HUES6 (cell line): ENCODE data around the gene SEPTIN5.

ENCODE experiments used
- H3K27ac ChIP-seq: 2 replicates; pipeline ENCODE4 v1.7.0; 2013; ENCODE audit warnings: low read depth, mild to moderate bottlenecking, low read length, inconsistent platforms
- H3K27me3 ChIP-seq: 2 replicates; pipeline ENCODE4 v1.6.1; 2013; ENCODE audit warnings: low read length; ENCODE audit not compliant: control insufficient read depth, insufficient read depth
- H3K36me3 ChIP-seq: 2 replicates; pipeline ENCODE4 v1.6.1; 2013; ENCODE audit warnings: low read length; ENCODE audit not compliant: control insufficient read depth, insufficient read depth
- H3K4me1 ChIP-seq: 2 replicates; pipeline ENCODE4 v1.6.1; 2013; ENCODE audit warnings: low read length; ENCODE audit not compliant: control insufficient read depth, insufficient read depth
- H3K4me3 ChIP-seq: 2 replicates; pipeline ENCODE4 v1.5.1; 2013; ENCODE audit warnings: low read depth, low read length
- H3K9ac ChIP-seq: one replicate; pipeline ENCODE4 v1.6.1; 2013; ENCODE audit warnings: mild to moderate bottlenecking, low read length
- H3K9me3 ChIP-seq: 2 replicates; pipeline ENCODE4 v1.6.1; 2013; ENCODE audit warnings: low read depth, low read length; ENCODE audit not compliant: control insufficient read depth, insufficient read depth

SEPTIN5 gene

DNA sequence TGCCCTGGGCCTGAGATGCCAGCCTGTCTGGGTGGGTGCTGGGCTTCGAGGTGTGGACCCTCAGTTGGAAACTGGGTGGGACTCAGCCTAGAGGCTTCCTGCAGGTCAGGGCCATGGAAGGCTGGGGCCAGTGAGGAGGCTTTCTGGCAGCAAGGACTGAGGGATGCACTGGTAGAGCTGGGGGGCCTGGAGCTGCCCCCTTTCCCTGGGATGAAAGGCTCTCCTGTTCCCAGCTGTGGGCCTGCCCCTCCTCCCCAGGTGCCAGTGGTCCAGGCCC lies 2.5 kb downstream of the SEPTIN5 start:
- Histone ChIP-seq H3K9ac (no peak overlapping the region), H3K27ac (no peak overlapping the region), H3K36me3 (peaks cover 7% of the 10 kb centered on the region; the same call in 1 of the 2 replicates), H3K4me1 (peaks cover 23% of the 10 kb centered on the region), H3K9me3 (no peaks in the 10 kb centered on the region), H3K27me3 (peaks cover 84% of the 10 kb centered on the region), H3K4me3 (no peak overlapping the region)

DNA sequence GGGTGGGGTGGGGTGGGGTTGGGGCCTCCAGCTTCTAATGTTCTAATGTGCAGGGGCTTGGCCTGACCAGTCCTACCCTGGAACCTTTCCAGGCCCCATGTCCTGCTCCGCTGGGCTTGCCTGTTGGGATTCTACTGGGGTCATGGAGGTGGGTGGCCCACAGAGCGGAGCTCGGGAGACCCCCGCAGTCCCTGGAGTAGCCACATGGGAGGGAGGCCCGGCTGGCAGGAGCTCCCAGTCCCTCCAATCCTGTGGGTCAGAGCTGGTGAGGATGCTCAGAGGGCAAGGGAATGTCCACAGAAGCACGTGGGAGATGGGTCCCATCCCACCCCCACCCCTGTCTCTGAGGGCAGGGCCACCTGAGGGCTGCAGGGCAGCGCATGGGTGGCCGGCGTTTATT lies 2.9 kb downstream of the SEPTIN5 start:
- Histone ChIP-seq H3K27ac (no peak overlapping the region), H3K4me3 (no peak overlapping the region), H3K36me3 (peaks cover 7% of the 10 kb centered on the region; the same call in 1 of the 2 replicates), H3K9ac (no peak overlapping the region), H3K4me1 (peaks cover 25% of the 10 kb centered on the region), H3K27me3 (peaks cover 88% of the 10 kb centered on the region), H3K9me3 (no peaks in the 10 kb centered on the region)

DNA sequence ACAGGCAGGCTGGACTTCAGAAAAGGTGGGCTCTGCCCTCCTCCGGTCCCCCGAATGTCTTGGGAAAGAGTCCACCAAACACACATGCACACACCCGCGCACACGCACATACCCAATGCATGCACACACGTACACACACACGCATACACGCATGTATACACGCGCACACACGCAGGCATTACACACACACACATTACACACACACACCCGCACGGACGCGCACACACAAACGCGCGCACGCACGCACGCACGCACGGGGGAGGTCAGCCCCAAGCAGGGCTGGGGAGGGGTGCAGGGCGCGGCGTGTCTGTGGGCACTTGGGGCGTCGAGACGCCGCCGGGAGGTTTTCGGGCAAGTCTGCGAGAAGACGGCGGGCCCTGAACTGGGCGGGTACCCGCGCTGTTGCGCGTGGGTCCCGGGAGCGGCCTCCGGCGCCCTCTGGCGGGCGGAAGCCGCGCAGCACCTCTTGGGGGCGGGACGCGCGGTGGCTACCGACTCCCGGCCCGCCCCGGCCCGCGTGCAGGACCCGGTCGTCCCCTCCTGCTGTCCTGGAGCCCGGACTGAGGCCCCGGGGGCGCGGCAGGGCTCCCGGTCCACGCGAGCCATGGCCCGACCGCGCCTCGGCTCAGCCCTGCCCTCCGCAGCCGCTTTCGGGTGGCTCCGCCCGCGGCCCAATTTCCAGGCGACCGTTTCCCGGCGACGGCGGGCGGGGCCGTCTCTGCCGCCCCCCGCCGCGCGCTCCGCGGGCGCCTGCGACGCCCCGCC lies 3.6 kb downstream of the SEPTIN5 start:
- H3K27me3 ChIP-seq: peaks cover 93% of the 10 kb centered on the region
- peak overlapping the region; percentile 74 for H3K4me3 ChIP-seq
- H3K9ac ChIP-seq: peak overlapping the region; percentile 38
- no peak overlapping the region for H3K27ac ChIP-seq
- peaks cover 32% of the 10 kb centered on the region for H3K4me1 ChIP-seq
- H3K36me3 ChIP-seq: peaks cover 7% of the 10 kb centered on the region; the same call in 1 of the 2 replicates
- no peaks in the 10 kb centered on the region for H3K9me3 ChIP-seq

DNA sequence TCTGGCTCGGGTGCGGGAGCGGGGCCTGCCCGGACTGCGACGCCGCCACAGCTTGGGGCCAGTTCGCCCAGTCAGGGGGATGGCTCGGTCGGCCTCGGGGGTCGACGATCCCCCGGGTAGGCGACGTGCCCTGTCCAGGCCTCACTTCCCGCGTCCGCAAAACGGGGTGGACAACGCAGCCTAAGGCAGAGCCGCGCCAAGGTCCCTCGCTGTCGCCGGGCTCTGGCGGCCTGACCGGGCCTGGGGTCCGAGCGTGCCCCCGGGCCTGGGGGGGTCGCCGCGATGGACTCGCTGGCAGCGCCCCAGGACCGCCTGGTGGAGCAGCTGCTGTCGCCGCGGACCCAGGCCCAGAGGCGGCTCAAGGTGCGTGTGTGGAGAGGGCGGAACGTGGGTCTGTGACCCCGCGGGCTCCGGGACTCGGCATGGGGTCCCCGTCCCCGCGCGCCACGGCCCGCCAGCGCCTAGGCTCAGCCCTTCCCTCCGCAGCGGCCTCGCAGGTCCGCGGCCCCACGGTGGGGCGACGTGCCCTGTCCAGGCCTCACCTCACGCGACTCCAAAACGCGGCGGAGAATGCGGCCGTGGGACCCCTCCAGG lies 4.2 kb downstream of the SEPTIN5 start:
- H3K9me3 ChIP-seq: no peaks in the 10 kb centered on the region
- peaks cover 7% of the 10 kb centered on the region; the same call in 1 of the 2 replicates for H3K36me3 ChIP-seq
- peaks cover 37% of the 10 kb centered on the region for H3K4me1 ChIP-seq
- H3K27ac ChIP-seq: no peak overlapping the region
- H3K4me3 ChIP-seq: peak overlapping the region; percentile 74
- H3K9ac ChIP-seq: peak overlapping the region; percentile 38
- peaks cover 93% of the 10 kb centered on the region for H3K27me3 ChIP-seq

DNA sequence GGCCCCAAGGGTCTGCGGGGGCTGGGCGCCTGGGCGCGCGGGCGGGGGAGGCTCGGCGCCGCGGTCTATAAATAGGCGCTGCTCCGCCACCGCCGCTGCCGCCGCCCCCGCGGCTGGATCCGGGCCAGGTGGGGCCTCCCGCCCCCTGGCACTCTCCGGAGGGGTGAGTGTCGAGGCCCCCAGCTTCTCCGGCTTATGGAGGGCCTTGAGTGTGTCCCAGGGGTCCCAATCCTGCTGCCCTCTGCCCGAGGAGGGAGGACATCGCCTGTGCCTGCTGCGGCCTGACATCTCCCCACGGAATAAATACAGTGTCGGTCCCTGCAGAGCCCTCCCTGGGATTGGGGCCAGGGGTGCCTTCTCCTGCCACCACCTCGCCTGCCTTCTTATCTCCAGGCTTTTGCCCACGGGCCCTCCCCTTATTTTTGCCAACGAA lies 4.8 kb downstream of the SEPTIN5 start:
- Histone ChIP-seq H3K27ac (no peak overlapping the region), H3K4me1 (peaks cover 35% of the 10 kb centered on the region), H3K36me3 (peaks cover 7% of the 10 kb centered on the region; the same call in 1 of the 2 replicates), H3K27me3 (peaks cover 93% of the 10 kb centered on the region), H3K9me3 (no peaks in the 10 kb centered on the region), H3K4me3 (peak overlapping the region; percentile 74), H3K9ac (no peak overlapping the region)

DNA sequence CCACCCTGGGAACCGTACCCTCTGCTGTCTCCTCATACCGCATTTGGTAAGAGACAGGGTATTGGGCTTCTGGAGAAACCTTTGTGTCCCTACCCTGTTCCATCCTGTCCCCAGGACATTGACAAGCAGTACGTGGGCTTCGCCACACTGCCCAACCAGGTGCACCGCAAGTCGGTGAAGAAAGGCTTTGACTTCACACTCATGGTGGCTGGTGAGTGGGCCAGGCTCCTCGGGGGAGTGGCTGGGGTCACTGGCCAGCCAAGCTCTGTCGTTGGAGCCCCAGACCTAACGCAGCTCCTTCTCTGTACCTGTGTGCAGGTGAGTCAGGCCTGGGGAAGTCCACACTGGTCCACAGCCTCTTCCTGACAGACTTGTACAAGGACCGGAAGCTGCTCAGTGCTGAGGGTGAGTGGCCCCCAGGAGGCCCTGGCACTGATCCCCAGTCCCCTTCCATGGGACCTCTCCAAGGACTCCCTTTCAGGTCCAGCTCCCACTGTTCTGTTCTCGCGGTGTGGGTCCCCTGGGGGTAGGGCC lies 5.3 kb downstream of the SEPTIN5 start:
- Histone ChIP-seq H3K4me1 (peaks cover 39% of the 10 kb centered on the region), H3K27me3 (peaks cover 96% of the 10 kb centered on the region), H3K36me3 (peaks cover 7% of the 10 kb centered on the region; the same call in 1 of the 2 replicates), H3K4me3 (no peak overlapping the region), H3K9me3 (no peaks in the 10 kb centered on the region), H3K27ac (no peak overlapping the region), H3K9ac (no peak overlapping the region)

DNA sequence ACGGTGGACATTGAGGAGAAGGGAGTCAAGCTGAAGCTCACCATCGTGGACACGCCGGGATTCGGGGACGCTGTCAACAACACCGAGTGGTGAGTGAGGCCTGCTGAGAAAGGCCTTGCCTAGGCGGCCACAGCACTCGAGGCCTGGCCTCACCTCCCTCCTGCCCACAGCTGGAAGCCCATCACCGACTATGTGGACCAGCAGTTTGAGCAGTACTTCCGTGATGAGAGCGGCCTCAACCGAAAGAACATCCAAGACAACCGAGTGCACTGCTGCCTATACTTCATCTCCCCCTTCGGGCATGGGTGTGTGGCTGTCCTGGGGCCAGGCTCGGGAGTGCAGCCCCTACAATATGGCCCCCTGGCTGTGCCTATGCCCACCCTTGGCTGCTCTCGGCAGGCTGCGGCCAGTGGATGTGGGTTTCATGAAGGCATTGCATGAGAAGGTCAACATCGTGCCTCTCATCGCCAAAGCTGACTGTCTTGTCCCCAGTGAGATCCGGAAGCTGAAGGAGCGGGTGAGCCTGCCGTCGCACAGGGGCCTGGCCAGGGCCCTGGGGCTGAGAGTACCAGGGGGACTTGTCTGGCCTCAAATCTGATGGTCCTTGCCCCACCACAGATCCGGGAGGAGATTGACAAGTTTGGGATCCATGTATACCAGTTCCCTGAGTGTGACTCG lies 6.0 kb downstream of the SEPTIN5 start:
- Histone ChIP-seq H3K4me1 (peaks cover 36% of the 10 kb centered on the region), H3K9me3 (no peaks in the 10 kb centered on the region), H3K27ac (no peak overlapping the region), H3K36me3 (peaks cover 7% of the 10 kb centered on the region; the same call in 1 of the 2 replicates), H3K4me3 (no peak overlapping the region), H3K9ac (no peak overlapping the region), H3K27me3 (peaks cover 96% of the 10 kb centered on the region)

DNA sequence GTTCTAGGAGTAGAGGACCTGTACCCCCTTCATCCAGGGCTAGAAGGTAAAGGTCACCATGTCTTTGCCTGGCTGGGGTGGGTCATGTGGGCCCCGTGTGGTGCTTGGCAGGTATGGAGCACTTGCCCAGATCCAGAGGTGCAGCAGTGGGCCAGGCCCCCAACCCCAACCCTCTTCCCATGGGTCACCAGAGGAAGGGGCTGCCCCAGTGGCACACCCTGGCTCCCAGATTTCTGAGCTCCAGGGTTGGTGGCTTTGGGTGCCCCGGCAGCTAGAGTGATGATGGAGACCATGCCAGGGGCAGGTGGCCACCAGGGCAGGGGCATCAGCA lies 6.7 kb downstream of the SEPTIN5 start:
- H3K4me3 ChIP-seq: no peak overlapping the region
- no peaks in the 10 kb centered on the region for H3K9me3 ChIP-seq
- peaks cover 97% of the 10 kb centered on the region for H3K27me3 ChIP-seq
- no peak overlapping the region for H3K27ac ChIP-seq
- no peak overlapping the region for H3K9ac ChIP-seq
- peaks cover 36% of the 10 kb centered on the region for H3K4me1 ChIP-seq
- H3K36me3 ChIP-seq: peaks cover 7% of the 10 kb centered on the region; the same call in 1 of the 2 replicates

DNA sequence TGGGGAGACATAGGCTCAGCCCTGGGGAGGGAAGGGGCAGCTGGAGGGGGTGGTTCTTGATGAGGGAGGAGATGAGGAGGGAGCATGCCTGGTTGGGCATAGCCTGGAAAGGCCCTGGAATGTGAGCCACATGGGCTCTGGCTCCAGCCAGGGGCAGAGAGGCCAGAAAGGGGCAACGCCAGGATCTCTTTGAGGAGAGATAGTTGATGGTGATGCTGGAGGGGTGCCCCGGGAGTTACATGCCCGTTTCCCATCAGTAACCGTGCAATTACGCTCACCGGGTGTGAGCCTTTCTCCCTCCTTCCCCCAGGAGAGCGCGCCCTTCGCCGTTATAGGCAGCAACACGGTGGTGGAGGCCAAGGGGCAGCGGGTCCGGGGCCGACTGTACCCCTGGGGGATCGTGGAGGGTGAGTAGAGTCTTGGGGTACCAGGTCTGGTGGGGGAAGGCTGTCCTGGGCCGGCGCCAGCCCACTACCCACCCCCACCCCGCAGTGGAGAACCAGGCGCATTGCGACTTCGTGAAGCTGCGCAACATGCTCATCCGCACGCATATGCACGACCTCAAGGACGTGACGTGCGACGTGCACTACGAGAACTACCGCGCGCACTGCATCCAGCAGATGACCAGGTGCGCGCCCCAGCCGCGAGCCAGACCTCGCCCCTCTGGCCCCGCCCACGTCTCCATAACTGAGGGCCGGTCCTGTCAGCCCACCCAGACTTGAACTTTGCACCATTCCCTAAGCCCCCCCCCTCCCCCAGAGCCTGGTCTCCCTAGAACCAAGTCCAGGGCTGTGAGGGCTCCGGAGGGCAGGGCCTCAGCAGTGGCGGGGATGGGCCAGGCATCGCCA lies 7.3 kb downstream of the SEPTIN5 start:
- H3K27me3 ChIP-seq: peaks cover 97% of the 10 kb centered on the region
- peaks cover 7% of the 10 kb centered on the region; the same call in 1 of the 2 replicates for H3K36me3 ChIP-seq
- no peak overlapping the region for H3K9ac ChIP-seq
- no peaks in the 10 kb centered on the region for H3K9me3 ChIP-seq
- H3K27ac ChIP-seq: no peak overlapping the region
- peak overlapping the region; percentile 63 for H3K4me3 ChIP-seq
- H3K4me1 ChIP-seq: peaks cover 36% of the 10 kb centered on the region

DNA sequence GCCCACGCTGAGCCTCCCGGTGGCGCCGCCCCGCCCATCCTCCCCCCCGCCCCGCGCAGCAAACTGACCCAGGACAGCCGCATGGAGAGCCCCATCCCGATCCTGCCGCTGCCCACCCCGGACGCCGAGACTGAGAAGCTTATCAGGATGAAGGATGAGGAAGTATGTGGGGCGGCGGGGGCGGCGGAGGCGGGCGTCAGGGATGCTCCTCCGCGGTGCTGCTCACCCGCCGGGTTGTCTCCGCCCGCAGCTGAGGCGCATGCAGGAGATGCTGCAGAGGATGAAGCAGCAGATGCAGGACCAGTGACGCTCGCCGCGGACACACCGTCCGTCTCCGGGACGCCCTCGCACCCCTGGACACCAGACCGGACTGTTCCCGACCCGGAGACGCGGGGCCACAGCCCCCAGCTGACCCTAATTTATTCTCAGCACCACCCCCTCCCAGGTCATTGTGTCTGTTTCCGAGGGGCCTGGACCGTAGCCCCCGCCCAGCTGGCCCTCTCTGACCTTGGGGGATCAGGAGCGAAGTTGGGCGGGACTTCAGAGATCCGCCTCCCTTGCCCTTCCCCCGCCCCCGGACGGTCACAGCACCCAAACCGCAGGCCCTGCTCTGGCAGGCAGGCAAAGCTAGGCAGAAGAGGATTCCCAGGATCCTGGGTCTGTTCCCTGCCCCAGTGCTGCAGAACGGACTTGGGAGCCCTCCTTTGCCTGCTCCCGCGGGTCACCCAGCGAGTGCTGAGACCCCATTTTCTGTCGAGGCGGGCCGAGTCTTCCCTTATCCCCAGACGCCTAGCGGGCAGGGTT lies 8.1 kb downstream of the SEPTIN5 start:
- peaks cover 33% of the 10 kb centered on the region for H3K4me1 ChIP-seq
- H3K9ac ChIP-seq: no peak overlapping the region
- H3K36me3 ChIP-seq: peaks cover 7% of the 10 kb centered on the region; the same call in 1 of the 2 replicates
- H3K4me3 ChIP-seq: peak overlapping the region; percentile 63
- H3K27me3 ChIP-seq: peaks cover 99% of the 10 kb centered on the region
- no peaks in the 10 kb centered on the region for H3K9me3 ChIP-seq
- no peak overlapping the region for H3K27ac ChIP-seq
